H1 (cell line): ENCODE measurements around the gene LRRC27.

Experiments used
- CEBPB ChIP-seq: IDR thresholded peaks from 2 replicates; pipeline ENCODE4 v1.6.1; 2012; ENCODE audit warnings: low read depth, low read length
- CTCF ChIP-seq, 3 experiments: IDR thresholded peaks; 1 replicate in 2 of 3; 2 replicates in 1 of 3; pipeline versions ENCODE4 v1.5.1 to v1.6.1; 2011; ENCODE audit warnings: low read length in 3 of 3, mild to moderate bottlenecking in 3 of 3, inconsistent platforms in 2 of 3, low read depth in 1 of 3, moderate library complexity in 1 of 3; ENCODE audit not compliant: insufficient read depth in 1 of 3; ENCODE audit errors: control extremely low read depth in 1 of 3
- JUND ChIP-seq: IDR thresholded peaks from 2 replicates; pipeline ENCODE4 v1.6.1; 2011; ENCODE audit warnings: mild to moderate bottlenecking, improper control_type of control experiment, low read length
- POLR2A ChIP-seq, 2 experiments: IDR thresholded peaks; 1 replicate in 1 of 2; 2 replicates in 1 of 2; pipeline ENCODE4 v1.6.1; 2011; ENCODE audit warnings: low read depth in 2 of 2, low read length in 2 of 2, mild to moderate bottlenecking in 2 of 2; ENCODE audit errors: control extremely low read depth in 1 of 2
- POLR2AphosphoS5 ChIP-seq: IDR thresholded peaks from 2 replicates; pipeline ENCODE4 v1.6.1; 2011; ENCODE audit warnings: low read depth, low read length
- RAD21 ChIP-seq, 2 experiments: IDR thresholded peaks in 1 of 2; conservative IDR thresholded peaks in 1 of 2; 2 replicates each; pipeline ENCODE4 v1.6.1; 2011; ENCODE audit warnings: low read depth in 2 of 2, low read length in 2 of 2, improper control_type of control experiment in 1 of 2, inconsistent platforms in 1 of 2, mild to moderate bottlenecking in 1 of 2, moderate library complexity in 1 of 2
- RXRA ChIP-seq: IDR thresholded peaks from 2 replicates; pipeline ENCODE4 v1.6.1; 2011; ENCODE audit warnings: low read depth, mild to moderate bottlenecking, low read length, moderate library complexity; ENCODE audit not compliant: insufficient read depth
- TF ChIP-seq, protein P1 (sequence below): IDR thresholded peaks from 2 replicates; pipeline ENCODE4 v1.6.1; 2011; ENCODE audit warnings: low read depth, mild to moderate bottlenecking, low read length; ENCODE audit not compliant: insufficient read depth

DNA sequence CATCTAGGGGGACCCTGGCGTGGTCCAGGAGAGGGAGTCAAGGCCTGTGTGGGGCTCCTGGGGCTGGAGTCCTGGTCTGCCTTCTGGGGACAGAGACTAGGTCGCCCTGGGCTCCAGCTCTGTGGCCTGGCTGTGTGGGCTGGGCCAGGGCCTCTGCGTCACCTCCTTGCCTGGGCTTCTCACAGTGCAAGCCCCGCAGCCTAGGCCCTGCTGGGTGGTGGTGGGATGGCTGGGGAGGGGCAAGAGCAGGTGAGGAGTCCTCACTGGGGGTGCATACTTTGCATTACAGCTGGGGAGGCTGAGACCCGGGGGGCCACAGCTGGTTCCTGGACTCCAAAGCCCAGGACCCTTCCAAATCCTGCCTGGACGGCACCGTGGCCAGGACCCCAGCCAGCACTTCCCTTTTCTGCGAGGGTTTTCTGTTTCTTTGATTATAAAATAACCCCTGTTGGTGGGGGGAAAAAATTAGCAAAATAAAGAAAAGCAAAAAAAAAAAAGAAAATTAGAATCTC lies 88.5 kb downstream of the LRRC27 start:
- TF ChIP-seq CTCF (IDR thresholded peaks at IDR 0.05; ENCODE audit: control extremely low read depth in 1 of 3, insufficient read depth in 1 of 3, low read depth in 1 of 3, low read length in 3 of 3) (no peak), RXRA (no peak), JUND (no peak), POLR2A (IDR thresholded peaks at IDR 0.05; ENCODE audit: control extremely low read depth in 1 of 2, low read depth in 2 of 2, low read length in 2 of 2) (no peak), CEBPB (no peak), POLR2AphosphoS5 (no peak), RAD21 (IDR thresholded peaks at IDR 0.05 in 1 of 2, conservative IDR thresholded peaks at IDR 0.05 in 1 of 2; ENCODE audit: low read depth in 2 of 2, low read length in 2 of 2) (no peak)
- TF ChIP-seq, protein P1, sequence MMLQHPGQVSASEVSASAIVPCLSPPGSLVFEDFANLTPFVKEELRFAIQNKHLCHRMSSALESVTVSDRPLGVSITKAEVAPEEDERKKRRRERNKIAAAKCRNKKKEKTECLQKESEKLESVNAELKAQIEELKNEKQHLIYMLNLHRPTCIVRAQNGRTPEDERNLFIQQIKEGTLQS: no peak
